Measurements from ENCODE around the gene SHH. TPM values are rescaled to one million over a fixed set of nuclear protein-coding genes. Genes with fewer than 3 reads are reported as not detected.
"Not testable (repeated sequence)": the region's sequence is repeated elsewhere in the genome, so short reads cannot be mapped to it uniquely, and the experiment has no call there.

Gene SHH
- polyA plus RNA-seq, 1 experiment, result not detected

GRCh38 chr7:155843426-155844018 lies 31.3 kb upstream of the SHH start:
- no peak for DNase-seq (ENCODE audit: low read depth, low spot score)
- TF ChIP-seq CTCF (IDR thresholded peaks at IDR 0.05; ENCODE audit: low read depth, low read length), result no peak
- POLR2A ChIA-PET, result no interaction called here
- peaks cover 40% of the 10 kb centered on the region for H3K9me3 ChIP-seq (ENCODE audit: control insufficient read depth, insufficient read depth, low read length)
- H3K27ac ChIP-seq (ENCODE audit: low read depth, low read length), result no peak overlapping the region
- no peaks in the 10 kb centered on the region for H3K27me3 ChIP-seq (ENCODE audit: control insufficient read depth, insufficient read depth, low read length)
- H3K4me3 ChIP-seq (ENCODE audit: low read depth, low read length), result no peak overlapping the region
- CTCF ChIA-PET, result no interaction called here

- POLR2A ChIA-PET, result no interaction called here
- CTCF ChIA-PET, result no interaction called here
- Histone ChIP-seq H3K27ac (ENCODE audit: low read depth, low read length) (no peak overlapping the region), H3K9me3 (ENCODE audit: control insufficient read depth, insufficient read depth, low read length) (peaks cover 36% of the 10 kb centered on the region), H3K4me3 (ENCODE audit: low read depth, low read length) (no peak overlapping the region), H3K27me3 (ENCODE audit: control insufficient read depth, insufficient read depth, low read length) (no peaks in the 10 kb centered on the region)
- DNase-seq (ENCODE audit: low read depth, low spot score), result no peak
- TF ChIP-seq CTCF (IDR thresholded peaks at IDR 0.05; ENCODE audit: low read depth, low read length), result no peak
Measured at GRCh38 chr7:155842496-155843265, 30.4 kb upstream of the SHH start.

- no peak for TF ChIP-seq CTCF (IDR thresholded peaks at IDR 0.05; ENCODE audit: low read depth, low read length)
- DNase-seq (ENCODE audit: low read depth, low spot score), result no peak
- Histone ChIP-seq H3K9me3 (ENCODE audit: control insufficient read depth, insufficient read depth, low read length) (peaks cover 40% of the 10 kb centered on the region), H3K4me3 (ENCODE audit: low read depth, low read length) (no peak overlapping the region), H3K27me3 (ENCODE audit: control insufficient read depth, insufficient read depth, low read length) (no peaks in the 10 kb centered on the region), H3K27ac (ENCODE audit: low read depth, low read length) (no peak overlapping the region)
- POLR2A ChIA-PET, result no interaction called here
- CTCF ChIA-PET, result no interaction called here
Measured at GRCh38 chr7:155840909-155841308, 28.6 kb upstream of the SHH start.

GRCh38 chr7:155840262-155840885 lies 28.1 kb upstream of the SHH start:
- CTCF ChIA-PET, result no interaction called here
- no peak for DNase-seq (ENCODE audit: low read depth, low spot score)
- POLR2A ChIA-PET, result no interaction called here
- Histone ChIP-seq H3K9me3 (ENCODE audit: control insufficient read depth, insufficient read depth, low read length) (peaks cover 46% of the 10 kb centered on the region), H3K4me3 (ENCODE audit: low read depth, low read length) (no peak overlapping the region), H3K27me3 (ENCODE audit: control insufficient read depth, insufficient read depth, low read length) (no peaks in the 10 kb centered on the region), H3K27ac (ENCODE audit: low read depth, low read length) (no peak overlapping the region)
- TF ChIP-seq CTCF (IDR thresholded peaks at IDR 0.05; ENCODE audit: low read depth, low read length), result no peak

GRCh38 chr7:155839461-155839860 lies 27.2 kb upstream of the SHH start:
- peaks cover 37% of the 10 kb centered on the region for H3K9me3 ChIP-seq (ENCODE audit: control insufficient read depth, insufficient read depth, low read length)
- POLR2A ChIA-PET, result no interaction called here
- no peak for TF ChIP-seq CTCF (IDR thresholded peaks at IDR 0.05; ENCODE audit: low read depth, low read length)
- no peak for DNase-seq (ENCODE audit: low read depth, low spot score)
- H3K27ac ChIP-seq (ENCODE audit: low read depth, low read length), result no peak overlapping the region
- H3K4me3 ChIP-seq (ENCODE audit: low read depth, low read length), result no peak overlapping the region
- CTCF ChIA-PET, result interaction anchor here (0.8 kb wide), 1 partner anchor 924 kb away, joined by 4 read pairs; no protein-coding TSS in a partner anchor
- no peaks in the 10 kb centered on the region for H3K27me3 ChIP-seq (ENCODE audit: control insufficient read depth, insufficient read depth, low read length)

GRCh38 chr7:155838312-155838711 lies 26.0 kb upstream of the SHH start:
- CTCF ChIA-PET; POLR2A ChIA-PET; H3K27me3 ChIP-seq (ENCODE audit: control insufficient read depth, insufficient read depth, low read length); DNase-seq (ENCODE audit: low read depth, low spot score); H3K4me3 ChIP-seq (ENCODE audit: low read depth, low read length); H3K27ac ChIP-seq (ENCODE audit: low read depth, low read length): not testable (repeated sequence)
- peaks cover 29% of the 10 kb centered on the region for H3K9me3 ChIP-seq (ENCODE audit: control insufficient read depth, insufficient read depth, low read length)
